Measurements from ENCODE around the gene TPPP2.

Gene TPPP2

DNA sequence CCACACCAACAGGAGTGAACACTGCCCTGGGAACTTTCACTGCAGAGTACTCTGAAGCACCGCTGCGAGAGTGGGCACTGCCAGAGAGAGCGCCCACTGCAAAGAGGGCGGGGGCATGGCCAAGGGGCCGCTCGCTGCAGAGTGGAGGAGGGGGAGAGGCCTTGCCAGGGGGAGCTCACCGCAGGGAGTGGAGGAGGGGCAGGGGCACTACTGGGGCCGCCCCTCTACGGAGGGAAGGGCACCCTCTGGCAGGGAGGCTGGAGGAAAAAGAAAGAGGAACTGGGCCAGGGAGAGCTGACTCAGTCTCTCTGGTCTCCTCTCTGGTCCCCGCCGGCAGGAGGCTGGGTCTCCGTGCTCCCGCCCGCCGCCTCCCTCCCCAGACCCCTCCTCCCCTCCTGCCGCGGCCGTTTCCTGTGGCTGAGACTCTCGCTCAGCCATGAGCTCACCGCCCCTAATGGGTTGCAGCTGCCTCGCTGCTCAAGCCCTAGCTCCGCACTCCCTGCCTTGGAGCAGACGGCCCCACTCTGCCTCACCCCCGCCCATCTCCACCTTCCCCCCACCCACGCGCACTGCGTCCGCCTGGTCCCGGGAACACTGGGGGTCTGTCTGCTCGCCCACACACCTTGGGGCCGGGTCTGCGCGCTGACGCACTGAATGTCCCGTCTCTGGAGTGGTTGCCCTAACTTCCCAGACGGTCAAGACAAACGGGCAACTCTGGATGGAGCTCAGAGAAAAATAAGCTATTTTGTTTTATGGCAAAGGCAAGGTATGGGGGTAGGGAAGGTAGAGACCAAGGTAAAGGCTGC, 41.4 kb downstream of the TPPP2 start:
- peak; percentile 76 for DNase-seq (ENCODE audit: extremely low read depth, low read depth)

DNA sequence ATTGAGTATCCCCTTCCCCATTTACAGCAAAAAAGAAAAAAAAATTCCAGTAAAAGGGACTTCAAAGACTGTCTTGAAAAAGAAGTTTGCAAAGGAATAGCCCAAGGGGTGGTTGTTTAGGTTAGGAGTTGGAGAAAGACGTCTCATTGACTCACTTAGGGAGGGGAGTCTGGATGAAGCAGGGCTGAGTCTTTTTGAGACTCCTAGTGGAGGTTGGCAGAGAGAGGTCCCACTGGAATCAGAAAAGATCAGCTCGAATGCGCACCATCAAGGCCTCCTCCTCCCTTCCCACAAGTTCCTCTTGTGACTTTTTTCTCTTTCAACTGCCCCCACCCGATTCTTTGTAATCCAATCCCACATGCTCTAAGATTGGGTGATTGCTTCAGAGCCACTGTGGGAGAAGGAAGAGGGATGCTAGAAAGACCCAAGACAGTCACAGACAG, 42.0 kb downstream of the TPPP2 start:
- H3K4me3 ChIP-seq (replicated peaks; ENCODE audit: low read depth, low read length): peak overlapping the region; percentile 83
- TF ChIP-seq, protein P1, sequence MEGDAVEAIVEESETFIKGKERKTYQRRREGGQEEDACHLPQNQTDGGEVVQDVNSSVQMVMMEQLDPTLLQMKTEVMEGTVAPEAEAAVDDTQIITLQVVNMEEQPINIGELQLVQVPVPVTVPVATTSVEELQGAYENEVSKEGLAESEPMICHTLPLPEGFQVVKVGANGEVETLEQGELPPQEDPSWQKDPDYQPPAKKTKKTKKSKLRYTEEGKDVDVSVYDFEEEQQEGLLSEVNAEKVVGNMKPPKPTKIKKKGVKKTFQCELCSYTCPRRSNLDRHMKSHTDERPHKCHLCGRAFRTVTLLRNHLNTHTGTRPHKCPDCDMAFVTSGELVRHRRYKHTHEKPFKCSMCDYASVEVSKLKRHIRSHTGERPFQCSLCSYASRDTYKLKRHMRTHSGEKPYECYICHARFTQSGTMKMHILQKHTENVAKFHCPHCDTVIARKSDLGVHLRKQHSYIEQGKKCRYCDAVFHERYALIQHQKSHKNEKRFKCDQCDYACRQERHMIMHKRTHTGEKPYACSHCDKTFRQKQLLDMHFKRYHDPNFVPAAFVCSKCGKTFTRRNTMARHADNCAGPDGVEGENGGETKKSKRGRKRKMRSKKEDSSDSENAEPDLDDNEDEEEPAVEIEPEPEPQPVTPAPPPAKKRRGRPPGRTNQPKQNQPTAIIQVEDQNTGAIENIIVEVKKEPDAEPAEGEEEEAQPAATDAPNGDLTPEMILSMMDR (IDR thresholded peaks at IDR 0.05; ENCODE audit: low read depth, low read length, missing control alignments): no peak
- no peak for DNase-seq (ENCODE audit: extremely low read depth, low read depth)

More for the DNA sequence above, 41.4 kb downstream of the TPPP2 start:
- TF ChIP-seq, protein P1 (IDR thresholded peaks at IDR 0.05; ENCODE audit: low read depth, low read length, missing control alignments): no peak
- H3K4me3 ChIP-seq (replicated peaks; ENCODE audit: low read depth, low read length): peak overlapping the region; percentile 83

DNA sequence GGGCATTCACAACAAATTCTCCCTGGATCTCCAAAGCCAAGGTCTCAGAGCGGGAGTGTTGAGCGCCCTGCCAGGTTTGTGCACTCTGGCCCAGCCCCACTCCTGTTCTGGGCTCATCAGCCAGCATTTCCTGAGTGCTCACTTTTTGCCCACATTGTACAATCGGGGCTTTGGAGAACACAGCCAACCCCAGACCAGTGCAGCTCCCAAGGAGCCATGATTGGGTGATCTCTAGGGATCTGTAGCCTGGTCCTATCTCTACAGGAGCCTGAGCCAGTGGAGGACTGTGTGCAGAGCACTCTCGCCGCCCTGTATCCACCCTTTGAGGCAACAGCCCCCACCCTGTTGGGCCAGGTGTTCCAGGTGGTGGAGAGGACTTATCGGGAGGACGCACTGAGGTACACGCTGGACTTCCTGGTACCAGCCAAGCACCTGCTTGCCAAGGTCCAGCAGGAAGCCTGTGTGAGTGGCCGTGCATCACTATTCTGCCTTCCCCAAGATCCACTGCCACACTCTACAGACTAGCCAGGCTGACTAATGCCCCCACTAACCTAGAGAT, 42.8 kb downstream of the TPPP2 start:
- no peak overlapping the region for H3K4me3 ChIP-seq (replicated peaks; ENCODE audit: low read depth, low read length)
- TF ChIP-seq, protein P1 (IDR thresholded peaks at IDR 0.05; ENCODE audit: low read depth, low read length, missing control alignments): no peak
- no peak for DNase-seq (ENCODE audit: extremely low read depth, low read depth)

DNA sequence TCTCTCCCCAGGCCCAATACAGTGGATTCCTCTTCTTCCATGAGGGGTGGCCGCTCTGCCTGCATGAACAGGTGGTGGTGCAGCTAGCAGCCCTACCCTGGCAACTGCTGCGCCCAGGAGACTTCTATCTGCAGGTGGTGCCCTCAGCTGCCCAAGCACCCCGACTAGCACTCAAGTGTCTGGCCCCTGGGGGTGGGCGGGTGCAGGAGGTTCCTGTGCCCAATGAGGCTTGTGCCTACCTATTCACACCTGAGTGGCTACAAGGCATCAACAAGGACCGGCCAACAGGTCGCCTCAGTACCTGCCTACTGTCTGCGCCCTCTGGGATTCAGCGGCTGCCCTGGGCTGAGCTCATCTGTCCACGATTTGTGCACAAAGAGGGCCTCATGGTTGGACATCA, 43.9 kb downstream of the TPPP2 start:
- no peak overlapping the region for H3K4me3 ChIP-seq (replicated peaks; ENCODE audit: low read depth, low read length)
- TF ChIP-seq, protein P1 (IDR thresholded peaks at IDR 0.05; ENCODE audit: low read depth, low read length, missing control alignments): no peak
- DNase-seq (ENCODE audit: extremely low read depth, low read depth): no peak

DNA sequence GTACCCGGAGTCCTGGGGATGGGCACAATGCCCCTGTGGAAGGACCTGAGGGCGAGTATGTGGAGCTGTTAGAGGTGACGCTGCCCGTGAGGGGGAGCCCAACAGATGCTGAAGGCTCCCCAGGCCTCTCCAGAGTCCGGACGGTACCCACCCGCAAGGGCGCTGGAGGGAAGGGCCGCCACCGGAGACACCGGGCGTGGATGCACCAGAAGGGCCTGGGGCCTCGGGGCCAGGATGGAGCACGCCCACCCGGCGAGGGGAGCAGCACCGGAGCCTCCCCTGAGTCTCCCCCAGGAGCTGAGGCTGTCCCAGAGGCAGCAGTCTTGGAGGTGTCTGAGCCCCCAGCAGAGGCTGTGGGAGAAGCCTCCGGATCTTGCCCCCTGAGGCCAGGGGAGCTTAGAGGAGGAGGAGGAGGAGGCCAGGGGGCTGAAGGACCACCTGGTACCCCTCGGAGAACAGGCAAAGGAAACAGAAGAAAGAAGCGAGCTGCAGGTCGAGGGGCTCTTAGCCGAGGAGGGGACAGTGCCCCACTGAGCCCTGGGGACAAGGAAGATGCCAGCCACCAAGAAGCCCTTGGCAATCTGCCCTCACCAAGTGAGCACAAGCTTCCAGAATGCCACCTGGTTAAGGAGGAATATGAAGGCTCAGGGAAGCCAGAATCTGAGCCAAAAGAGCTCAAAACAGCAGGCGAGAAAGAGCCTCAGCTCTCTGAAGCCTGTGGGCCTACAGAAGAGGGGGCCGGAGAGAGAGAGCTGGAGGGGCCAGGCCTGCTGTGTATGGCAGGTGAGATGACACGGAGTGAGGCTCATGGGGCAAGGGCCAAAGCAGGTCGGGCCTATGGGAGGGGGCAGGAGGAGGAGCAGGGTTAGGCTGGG, 44.6 kb downstream of the TPPP2 start:
- H3K4me3 ChIP-seq (replicated peaks; ENCODE audit: low read depth, low read length): no peak overlapping the region
- TF ChIP-seq, protein P1 (IDR thresholded peaks at IDR 0.05; ENCODE audit: low read depth, low read length, missing control alignments): no peak
- DNase-seq (ENCODE audit: extremely low read depth, low read depth): no peak

DNA sequence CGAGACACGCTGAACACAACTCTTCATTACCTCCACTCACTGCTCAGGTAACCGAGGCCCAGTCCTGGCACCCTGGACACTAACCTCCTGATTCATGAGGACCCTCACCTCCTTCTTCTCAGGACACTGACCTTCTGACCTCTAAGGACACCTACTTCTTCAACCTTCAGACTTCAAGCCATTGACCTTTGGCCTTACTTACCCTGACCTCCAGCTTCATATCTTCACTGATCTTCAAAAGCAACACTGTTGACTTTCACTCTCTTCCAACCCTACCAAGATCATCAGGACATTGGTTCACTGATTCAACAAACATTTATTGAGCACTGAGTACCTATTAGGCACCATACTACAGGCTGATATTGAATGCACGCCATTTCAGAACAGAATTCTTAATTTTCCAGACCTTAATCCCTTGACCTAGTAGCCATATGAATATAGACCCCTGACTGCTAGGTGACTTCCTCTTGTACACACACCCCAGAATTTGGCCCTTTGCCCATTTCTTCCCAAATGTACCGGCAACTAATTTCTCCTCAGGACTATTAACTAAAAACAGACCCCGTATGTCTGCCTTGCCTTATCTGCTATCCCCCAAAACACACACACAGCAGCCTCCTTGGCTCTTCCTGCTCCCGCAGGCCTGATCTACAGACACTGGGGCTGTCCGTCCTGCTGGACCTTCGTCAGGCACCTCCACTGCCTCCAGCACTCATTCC, 45.9 kb downstream of the TPPP2 start:
- TF ChIP-seq, protein P1 (IDR thresholded peaks at IDR 0.05; ENCODE audit: low read depth, low read length, missing control alignments): no peak
- no peak for DNase-seq (ENCODE audit: extremely low read depth, low read depth)
- no peak overlapping the region for H3K4me3 ChIP-seq (replicated peaks; ENCODE audit: low read depth, low read length)

Data from HFF-Myc (cell line).